ENCODE results near the gene PLPP4.

DNA sequence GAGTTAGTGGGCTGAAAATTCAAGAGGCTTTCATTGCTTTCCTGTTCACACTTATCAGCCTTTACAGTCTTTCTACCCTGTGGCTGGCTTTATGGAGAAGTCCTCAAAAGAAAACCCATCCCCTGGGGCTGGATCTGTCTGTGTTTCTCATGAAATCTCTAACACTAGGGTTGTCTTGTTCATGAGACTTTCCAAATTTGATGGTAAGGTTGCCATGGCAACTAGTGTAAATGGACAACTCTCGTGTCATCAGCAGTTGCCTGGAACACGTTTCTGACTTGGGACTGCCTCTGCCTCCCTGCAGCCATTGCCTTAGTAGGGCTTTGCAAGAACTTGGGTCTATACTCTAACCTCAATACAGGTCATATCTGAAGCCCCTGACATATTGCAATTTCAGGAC lies 35.8 kb upstream of the PLPP4 start:
- TF ChIP-seq POLR2A (IDR thresholded peaks at IDR 0.05; ENCODE audit: extremely low read depth, insufficient read length), result no peak
- TF ChIP-seq, protein P1, sequence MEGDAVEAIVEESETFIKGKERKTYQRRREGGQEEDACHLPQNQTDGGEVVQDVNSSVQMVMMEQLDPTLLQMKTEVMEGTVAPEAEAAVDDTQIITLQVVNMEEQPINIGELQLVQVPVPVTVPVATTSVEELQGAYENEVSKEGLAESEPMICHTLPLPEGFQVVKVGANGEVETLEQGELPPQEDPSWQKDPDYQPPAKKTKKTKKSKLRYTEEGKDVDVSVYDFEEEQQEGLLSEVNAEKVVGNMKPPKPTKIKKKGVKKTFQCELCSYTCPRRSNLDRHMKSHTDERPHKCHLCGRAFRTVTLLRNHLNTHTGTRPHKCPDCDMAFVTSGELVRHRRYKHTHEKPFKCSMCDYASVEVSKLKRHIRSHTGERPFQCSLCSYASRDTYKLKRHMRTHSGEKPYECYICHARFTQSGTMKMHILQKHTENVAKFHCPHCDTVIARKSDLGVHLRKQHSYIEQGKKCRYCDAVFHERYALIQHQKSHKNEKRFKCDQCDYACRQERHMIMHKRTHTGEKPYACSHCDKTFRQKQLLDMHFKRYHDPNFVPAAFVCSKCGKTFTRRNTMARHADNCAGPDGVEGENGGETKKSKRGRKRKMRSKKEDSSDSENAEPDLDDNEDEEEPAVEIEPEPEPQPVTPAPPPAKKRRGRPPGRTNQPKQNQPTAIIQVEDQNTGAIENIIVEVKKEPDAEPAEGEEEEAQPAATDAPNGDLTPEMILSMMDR (IDR thresholded peaks at IDR 0.05; ENCODE audit: low read depth, low read length), result no peak

Measured in NB4 (cell line).